ENCODE results near the gene POLR2I. TPM values are rescaled to one million over a fixed set of nuclear protein-coding genes. Genes with fewer than 3 reads are reported as not detected.

Gene POLR2I
- total and polyA plus RNA-seq, 9 of the 15 experiments (the other 6 are each of a cell fraction or from before 2014, with no cell fraction given), result 28.0 to 283 (median 123) TPM

DNA sequence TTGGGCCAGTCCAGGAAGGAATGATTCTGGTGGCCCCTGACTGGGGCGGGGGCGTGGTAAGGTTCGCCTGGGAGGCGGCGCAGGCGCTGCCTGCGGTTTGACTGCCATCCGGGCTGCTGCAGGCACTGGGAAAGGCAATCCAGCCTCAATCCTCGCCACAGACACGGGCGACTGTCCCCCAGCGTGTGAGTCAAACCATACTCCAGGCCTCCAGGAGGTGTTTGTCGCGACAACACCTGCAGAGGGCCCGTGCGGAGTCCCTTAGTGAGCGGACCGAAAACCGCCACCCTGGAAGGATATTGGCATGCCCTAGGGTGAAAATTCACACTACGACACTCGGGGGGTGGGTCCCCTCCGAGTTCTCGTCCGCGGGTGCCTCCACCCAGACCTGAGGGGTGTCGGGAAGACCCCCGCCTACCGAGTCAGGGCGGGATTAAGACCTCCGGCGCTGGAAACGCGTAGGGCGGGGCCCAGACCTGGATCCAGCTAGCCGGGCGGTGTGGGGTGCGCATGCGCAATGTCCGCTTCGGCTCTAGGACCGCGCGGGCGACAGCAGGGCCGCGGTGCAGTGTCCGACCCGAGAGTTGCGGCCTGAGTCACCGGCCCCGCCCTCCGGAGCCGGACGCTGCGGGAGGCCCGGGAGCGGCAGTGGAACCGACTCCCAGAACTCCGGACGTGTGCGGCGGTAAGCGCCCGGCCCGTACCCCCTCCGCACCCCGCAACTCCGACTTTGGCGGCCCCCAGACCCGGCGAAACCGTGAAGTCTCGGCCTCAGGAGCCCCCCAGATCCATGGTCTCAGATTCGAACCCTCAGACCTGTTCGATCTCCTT, 25.0 kb upstream of the POLR2I start, which contains the start of gene CAPNS1 (continued):
- TF ChIP-seq, protein P1, sequence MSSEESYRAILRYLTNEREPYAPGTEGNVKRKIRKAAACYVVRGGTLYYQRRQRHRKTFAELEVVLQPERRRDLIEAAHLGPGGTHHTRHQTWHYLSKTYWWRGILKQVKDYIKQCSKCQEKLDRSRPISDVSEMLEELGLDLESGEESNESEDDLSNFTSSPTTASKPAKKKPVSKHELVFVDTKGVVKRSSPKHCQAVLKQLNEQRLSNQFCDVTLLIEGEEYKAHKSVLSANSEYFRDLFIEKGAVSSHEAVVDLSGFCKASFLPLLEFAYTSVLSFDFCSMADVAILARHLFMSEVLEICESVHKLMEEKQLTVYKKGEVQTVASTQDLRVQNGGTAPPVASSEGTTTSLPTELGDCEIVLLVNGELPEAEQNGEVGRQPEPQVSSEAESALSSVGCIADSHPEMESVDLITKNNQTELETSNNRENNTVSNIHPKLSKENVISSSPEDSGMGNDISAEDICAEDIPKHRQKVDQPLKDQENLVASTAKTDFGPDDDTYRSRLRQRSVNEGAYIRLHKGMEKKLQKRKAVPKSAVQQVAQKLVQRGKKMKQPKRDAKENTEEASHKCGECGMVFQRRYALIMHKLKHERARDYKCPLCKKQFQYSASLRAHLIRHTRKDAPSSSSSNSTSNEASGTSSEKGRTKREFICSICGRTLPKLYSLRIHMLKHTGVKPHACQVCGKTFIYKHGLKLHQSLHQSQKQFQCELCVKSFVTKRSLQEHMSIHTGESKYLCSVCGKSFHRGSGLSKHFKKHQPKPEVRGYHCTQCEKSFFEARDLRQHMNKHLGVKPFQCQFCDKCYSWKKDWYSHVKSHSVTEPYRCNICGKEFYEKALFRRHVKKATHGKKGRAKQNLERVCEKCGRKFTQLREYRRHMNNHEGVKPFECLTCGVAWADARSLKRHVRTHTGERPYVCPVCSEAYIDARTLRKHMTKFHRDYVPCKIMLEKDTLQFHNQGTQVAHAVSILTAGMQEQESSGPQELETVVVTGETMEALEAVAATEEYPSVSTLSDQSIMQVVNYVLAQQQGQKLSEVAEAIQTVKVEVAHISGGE (CRISPR knock-in tag; IDR thresholded peaks at IDR 0.05), result peak in 1 of 3 experiments; percentile 82; a peak in 3 of 6 replicates
- peak; percentile 89 for TF ChIP-seq ZBTB7A (IDR thresholded peaks at IDR 0.05; ENCODE audit: borderline replicate concordance, control insufficient read depth, low read depth, low read length)
- peak; percentile 23; the same call in 1 of the 2 replicates for TF ChIP-seq ZBTB17 (CRISPR knock-in tag; IDR thresholded peaks at IDR 0.05)
- TF ChIP-seq MCM5 (IDR thresholded peaks at IDR 0.05; ENCODE audit: low read depth), result no peak
- no peak for TF ChIP-seq ZNF780A (CRISPR knock-in tag; IDR thresholded peaks at IDR 0.05)
- TF ChIP-seq TSC22D4 (tag; IDR thresholded peaks at IDR 0.05), result no peak
- TF ChIP-seq, protein P2, sequence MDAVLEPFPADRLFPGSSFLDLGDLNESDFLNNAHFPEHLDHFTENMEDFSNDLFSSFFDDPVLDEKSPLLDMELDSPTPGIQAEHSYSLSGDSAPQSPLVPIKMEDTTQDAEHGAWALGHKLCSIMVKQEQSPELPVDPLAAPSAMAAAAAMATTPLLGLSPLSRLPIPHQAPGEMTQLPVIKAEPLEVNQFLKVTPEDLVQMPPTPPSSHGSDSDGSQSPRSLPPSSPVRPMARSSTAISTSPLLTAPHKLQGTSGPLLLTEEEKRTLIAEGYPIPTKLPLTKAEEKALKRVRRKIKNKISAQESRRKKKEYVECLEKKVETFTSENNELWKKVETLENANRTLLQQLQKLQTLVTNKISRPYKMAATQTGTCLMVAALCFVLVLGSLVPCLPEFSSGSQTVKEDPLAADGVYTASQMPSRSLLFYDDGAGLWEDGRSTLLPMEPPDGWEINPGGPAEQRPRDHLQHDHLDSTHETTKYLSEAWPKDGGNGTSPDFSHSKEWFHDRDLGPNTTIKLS (IDR thresholded peaks at IDR 0.05; ENCODE audit: borderline replicate concordance, low read depth), result peak; percentile 67
- no peak for TF ChIP-seq ERF (CRISPR knock-in tag; IDR thresholded peaks at IDR 0.05)
- TF ChIP-seq NBN (IDR thresholded peaks at IDR 0.05; ENCODE audit: low read depth), result no peak
- no peak for TF ChIP-seq HNRNPH1 (optimal IDR thresholded peaks at IDR 0.05; ENCODE audit: low read depth, low read length)
- TF ChIP-seq ZNF175 (CRISPR knock-in tag; IDR thresholded peaks at IDR 0.05; ENCODE audit: low read depth), result no peak; the same call in 1 of the 2 replicates
- peak; percentile 80 for TF ChIP-seq TFAP4 (CRISPR knock-in tag; IDR thresholded peaks at IDR 0.05; ENCODE audit: borderline replicate concordance)
- no peak for TF ChIP-seq ZNF212 (CRISPR knock-in tag; IDR thresholded peaks at IDR 0.05)
- TF ChIP-seq SUPT5H (IDR thresholded peaks at IDR 0.05), result peak; percentile 88
- no peak for TF ChIP-seq E4F1 (CRISPR knock-in tag; IDR thresholded peaks at IDR 0.05; ENCODE audit: borderline replicate concordance)
- TF ChIP-seq ZNF778 (CRISPR knock-in tag; IDR thresholded peaks at IDR 0.05), result no peak
- no peak for TF ChIP-seq ESRRB (CRISPR knock-in tag; IDR thresholded peaks at IDR 0.05; ENCODE audit: borderline replicate concordance)
- no peak for TF ChIP-seq ZNF282 (CRISPR knock-in tag; IDR thresholded peaks at IDR 0.05)
- TF ChIP-seq NCOA1 (IDR thresholded peaks at IDR 0.05; ENCODE audit: low read depth), result no peak

Measured in K562 (cell line).